Suprapubic skin (tissue), 3 donors: ENCODE measurements around the gene IMPA2.

Source experiments
- POLR2AphosphoS5 ChIP-seq, 3 donors: sonication (generic); formaldehyde crosslinking; IDR thresholded peaks; one replicate each; pipeline ENCODE4 v1.6.1; 2017; ENCODE audit warnings: antibody characterized with exemption in 3 of 3
- TF ChIP-seq, protein P1 (sequence below), 2 donors: fragments of 200-600 bp in 1 of 2; fragments of 450-650 bp in 1 of 2; sonication (generic) in 1 of 2; IDR thresholded peaks; one replicate each; pipeline ENCODE4 v1.5.1; 2016 to 2019; ENCODE audit warnings: antibody characterized with exemption in 2 of 2, mild to moderate bottlenecking in 1 of 2, moderate library complexity in 1 of 2

DNA sequence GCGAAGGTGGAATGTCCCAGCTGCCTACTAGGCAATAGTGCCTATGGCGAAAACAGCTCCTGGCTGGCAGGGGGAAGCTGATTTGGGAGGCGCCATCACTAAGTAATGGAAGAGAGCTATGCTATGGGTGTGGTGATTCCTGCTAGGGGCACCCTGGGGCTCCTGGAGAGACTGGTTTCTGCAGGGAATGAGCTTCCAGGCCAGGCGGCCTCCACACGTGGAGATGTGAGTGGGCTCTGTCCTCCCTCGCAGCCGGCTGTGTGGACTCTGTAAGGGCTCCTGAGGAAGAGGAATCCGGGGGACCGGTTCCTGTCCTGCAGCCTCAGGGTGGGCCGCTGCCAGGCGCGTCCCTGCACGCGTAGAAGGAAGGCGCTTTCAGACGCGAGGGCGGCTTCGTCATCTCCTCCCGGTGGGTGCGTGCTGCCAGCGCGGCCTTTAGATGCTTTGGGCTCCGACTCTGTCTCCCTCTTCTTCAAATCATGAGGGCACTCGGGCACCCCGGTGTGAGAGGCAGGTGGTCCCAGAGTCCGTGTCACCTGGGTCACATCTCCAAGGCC is 56.9 kb downstream of the IMPA2 start:
- TF ChIP-seq POLR2AphosphoS5 (IDR thresholded peaks at IDR 0.05): no peak
- TF ChIP-seq, protein P1, sequence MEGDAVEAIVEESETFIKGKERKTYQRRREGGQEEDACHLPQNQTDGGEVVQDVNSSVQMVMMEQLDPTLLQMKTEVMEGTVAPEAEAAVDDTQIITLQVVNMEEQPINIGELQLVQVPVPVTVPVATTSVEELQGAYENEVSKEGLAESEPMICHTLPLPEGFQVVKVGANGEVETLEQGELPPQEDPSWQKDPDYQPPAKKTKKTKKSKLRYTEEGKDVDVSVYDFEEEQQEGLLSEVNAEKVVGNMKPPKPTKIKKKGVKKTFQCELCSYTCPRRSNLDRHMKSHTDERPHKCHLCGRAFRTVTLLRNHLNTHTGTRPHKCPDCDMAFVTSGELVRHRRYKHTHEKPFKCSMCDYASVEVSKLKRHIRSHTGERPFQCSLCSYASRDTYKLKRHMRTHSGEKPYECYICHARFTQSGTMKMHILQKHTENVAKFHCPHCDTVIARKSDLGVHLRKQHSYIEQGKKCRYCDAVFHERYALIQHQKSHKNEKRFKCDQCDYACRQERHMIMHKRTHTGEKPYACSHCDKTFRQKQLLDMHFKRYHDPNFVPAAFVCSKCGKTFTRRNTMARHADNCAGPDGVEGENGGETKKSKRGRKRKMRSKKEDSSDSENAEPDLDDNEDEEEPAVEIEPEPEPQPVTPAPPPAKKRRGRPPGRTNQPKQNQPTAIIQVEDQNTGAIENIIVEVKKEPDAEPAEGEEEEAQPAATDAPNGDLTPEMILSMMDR (IDR thresholded peaks at IDR 0.05): no peak
